Stimulated activated CD8-positive, alpha-beta memory T cell treated with anti-CD3 and anti-CD28 coated beads, Interleukin-4, amount 100 ng/mL, for 1 hour (primary cell): ENCODE data around the gene SLC18B1.

Source experiments
- DNase-seq, 2 donors: peaks; one replicate each; pipeline ENCODE4 v3.0.0-alpha.2; 2020; ENCODE audit warnings: low read depth in 2 of 2, low spot score in 1 of 2

Gene SLC18B1

GRCh38 chr6:132797951-132798868 is at the start of gene SLC18B1:
Gene SLC18B1, minus strand, starts transcription at chr6:132798637. Its CDS starts 181 bp downstream, at chr6:132798456.
- DNase-seq: no peak

- no peak for DNase-seq
These were observed 45.0 kb upstream of the SLC18B1 start for GRCh38 chr6:132843316-132844035.

GRCh38 chr6:132841966-132842365 is 43.5 kb upstream of the SLC18B1 start:
- DNase-seq: no peak

GRCh38 chr6:132832891-132833290 is 34.5 kb upstream of the SLC18B1 start:
- DNase-seq: no peak

GRCh38 chr6:132830334-132830751 is 31.9 kb upstream of the SLC18B1 start:
- DNase-seq: no peak

GRCh38 chr6:132820629-132821381 is 22.4 kb upstream of the SLC18B1 start:
- DNase-seq: no peak

GRCh38 chr6:132819405-132820161 is 21.1 kb upstream of the SLC18B1 start:
- no peak for DNase-seq

GRCh38 chr6:132818404-132819359 is 20.2 kb upstream of the SLC18B1 start:
- no peak for DNase-seq

- DNase-seq: no peak
These were observed 19.3 kb upstream of the SLC18B1 start for GRCh38 chr6:132817554-132818403.

GRCh38 chr6:132816660-132817059 is 18.2 kb upstream of the SLC18B1 start:
- DNase-seq: no peak

GRCh38 chr6:132814716-132815570 is 16.5 kb upstream of the SLC18B1 start:
- DNase-seq: no peak

GRCh38 chr6:132813173-132813856 is 14.9 kb upstream of the SLC18B1 start:
- no peak for DNase-seq

- DNase-seq: no peak
These were observed 14.3 kb upstream of the SLC18B1 start for GRCh38 chr6:132812756-132813172.

- no peak for DNase-seq
These were observed 13.9 kb upstream of the SLC18B1 start for GRCh38 chr6:132812255-132812732.

- DNase-seq: no peak
These were observed 12.8 kb upstream of the SLC18B1 start for GRCh38 chr6:132811276-132811675.

GRCh38 chr6:132805548-132805947 is 7.1 kb upstream of the SLC18B1 start:
- DNase-seq: no peak

- no peak for DNase-seq
These were observed 5.8 kb upstream of the SLC18B1 start for GRCh38 chr6:132804251-132804650.
